ENCODE measurements around the gene KRT86.
"Not testable (repeated sequence)": the region's sequence is repeated elsewhere in the genome, so short reads cannot be mapped to it uniquely, and the experiment has no call there.

The KRT86 gene

DNA sequence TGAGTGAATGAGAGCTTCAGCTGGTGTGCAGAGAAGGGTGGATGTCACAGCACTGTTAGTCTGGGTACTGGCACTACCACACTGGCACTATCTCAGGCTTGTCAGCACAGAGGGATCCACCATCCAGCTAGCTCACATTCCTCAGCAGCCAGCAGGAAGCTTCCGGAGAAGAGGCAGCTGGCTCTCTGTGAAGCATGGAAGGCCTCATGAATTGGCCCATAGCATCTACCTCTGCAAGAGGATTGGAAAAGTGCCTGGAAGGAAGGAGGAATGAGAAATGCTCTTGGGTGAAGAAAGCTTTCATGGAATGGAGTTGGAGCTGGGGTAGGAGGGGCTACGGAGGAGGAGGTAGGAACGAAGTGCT is 36.8 kb downstream of the KRT86 start:
- no peak overlapping the region for H3K4me3 ChIP-seq (ENCODE audit: low read length)
- no peak for TF ChIP-seq ZNF274 (IDR thresholded peaks at IDR 0.05; ENCODE audit: low read depth, low read length)

DNA sequence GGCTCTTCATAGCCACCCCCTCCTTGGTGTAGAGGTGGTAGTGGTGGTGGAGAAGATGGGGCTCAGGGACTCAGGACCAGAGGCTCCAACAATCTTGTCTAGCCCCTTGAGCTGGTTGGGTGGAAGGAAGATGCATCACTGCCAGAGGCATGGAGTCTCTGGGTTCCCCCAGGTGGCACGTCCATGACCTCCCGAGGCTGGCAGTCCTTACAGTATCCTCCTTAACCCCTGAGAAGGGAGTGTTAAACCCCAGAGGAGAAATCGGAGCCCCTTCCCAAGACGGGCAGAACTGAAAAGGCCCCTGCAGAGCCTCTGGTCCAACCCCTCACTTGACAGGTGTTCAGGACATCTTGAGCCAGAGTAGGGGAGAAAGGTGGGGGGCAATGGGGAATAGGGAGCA is 37.6 kb downstream of the KRT86 start:
- H3K4me3 ChIP-seq (ENCODE audit: low read length) = no peak overlapping the region
- no peak for TF ChIP-seq ZNF274 (IDR thresholded peaks at IDR 0.05; ENCODE audit: low read depth, low read length)

DNA sequence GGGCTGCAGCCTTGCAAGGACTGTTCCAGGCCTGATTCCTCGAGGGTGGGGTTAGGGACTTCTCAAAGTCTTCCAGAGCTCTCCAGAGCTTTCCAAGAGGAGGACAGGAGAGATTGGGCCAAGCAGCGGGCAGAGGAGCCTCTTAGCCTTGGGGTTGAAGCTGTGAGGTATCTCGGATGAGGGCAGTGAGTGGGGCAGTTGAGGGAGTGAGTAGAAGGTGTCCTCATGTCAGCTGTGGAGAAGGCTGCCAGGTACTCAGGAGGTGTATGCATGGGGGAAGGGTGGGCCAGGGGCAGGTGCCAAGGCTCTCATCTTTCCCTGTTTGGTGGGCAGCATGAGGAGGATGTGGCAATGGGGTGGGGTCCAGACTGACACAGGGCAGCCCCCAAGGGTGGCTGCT is 39.0 kb downstream of the KRT86 start:
- no peak for TF ChIP-seq ZNF274 (IDR thresholded peaks at IDR 0.05; ENCODE audit: low read depth, low read length)
- H3K4me3 ChIP-seq (ENCODE audit: low read length) = no peak overlapping the region

DNA sequence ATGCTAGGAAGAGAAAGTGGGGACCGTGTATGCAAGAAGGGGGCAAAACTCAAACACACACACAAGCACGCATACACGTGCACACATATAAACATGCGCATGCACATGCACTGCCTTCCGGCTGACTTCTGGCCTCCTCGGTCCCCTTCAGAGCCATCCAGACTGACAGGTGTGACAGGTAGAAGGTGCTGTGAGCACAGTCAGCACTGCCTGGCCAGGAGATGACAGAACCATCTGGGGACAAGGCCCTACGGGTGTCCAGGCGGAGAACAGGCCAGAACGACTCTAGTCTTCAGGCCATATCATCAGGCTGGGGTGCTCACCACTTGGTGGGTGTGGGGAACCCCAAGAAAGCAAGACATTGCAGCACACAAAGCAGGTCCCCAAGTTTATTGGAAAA is 39.5 kb downstream of the KRT86 start:
- no peak overlapping the region for H3K4me3 ChIP-seq (ENCODE audit: low read length)
- TF ChIP-seq ZNF274 (IDR thresholded peaks at IDR 0.05; ENCODE audit: low read depth, low read length) = no peak

DNA sequence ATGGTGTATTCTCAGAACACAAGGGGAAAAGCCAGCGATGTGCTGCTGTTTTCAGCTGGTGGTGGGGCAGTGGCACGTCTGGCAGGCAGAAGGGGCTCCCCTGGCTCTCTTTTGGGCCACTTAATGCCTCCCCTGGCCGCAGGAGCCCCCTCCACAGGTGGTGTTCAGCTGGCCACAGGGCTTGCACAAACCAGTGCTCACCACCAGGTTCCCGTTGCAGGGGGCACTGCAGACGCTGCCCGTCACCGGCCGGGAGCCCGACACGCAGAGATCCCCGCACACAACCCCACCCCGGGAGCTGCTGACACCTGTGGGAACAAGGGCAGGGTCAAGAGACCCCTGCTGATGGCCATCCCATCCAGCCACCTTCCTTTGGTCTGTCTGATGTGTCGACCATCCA is 40.1 kb downstream of the KRT86 start:
- TF ChIP-seq ZNF274 (IDR thresholded peaks at IDR 0.05; ENCODE audit: low read depth, low read length) = no peak
- H3K4me3 ChIP-seq (ENCODE audit: low read length) = no peak overlapping the region

DNA sequence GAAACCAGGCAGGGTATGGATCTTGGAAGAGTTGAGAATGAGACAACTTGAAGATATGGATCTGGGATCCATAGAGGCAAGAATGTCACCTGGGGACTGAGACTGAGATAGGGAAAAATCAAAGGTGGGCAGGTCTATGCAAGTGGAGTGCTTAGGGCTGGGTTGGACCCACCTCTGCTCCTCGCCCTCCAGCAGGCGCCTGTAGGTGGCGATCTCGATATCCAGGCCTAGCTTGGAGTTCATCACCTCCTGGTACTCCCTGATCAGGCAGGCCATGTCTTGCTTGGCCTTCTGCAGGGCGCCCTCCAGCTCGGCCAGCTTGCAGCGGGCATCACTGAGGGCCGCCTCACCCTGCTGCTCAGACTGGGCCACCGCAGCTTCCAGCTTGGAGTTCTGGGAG is 41.3 kb downstream of the KRT86 start:
- H3K4me3 ChIP-seq (ENCODE audit: low read length) = not testable (repeated sequence)

DNA sequence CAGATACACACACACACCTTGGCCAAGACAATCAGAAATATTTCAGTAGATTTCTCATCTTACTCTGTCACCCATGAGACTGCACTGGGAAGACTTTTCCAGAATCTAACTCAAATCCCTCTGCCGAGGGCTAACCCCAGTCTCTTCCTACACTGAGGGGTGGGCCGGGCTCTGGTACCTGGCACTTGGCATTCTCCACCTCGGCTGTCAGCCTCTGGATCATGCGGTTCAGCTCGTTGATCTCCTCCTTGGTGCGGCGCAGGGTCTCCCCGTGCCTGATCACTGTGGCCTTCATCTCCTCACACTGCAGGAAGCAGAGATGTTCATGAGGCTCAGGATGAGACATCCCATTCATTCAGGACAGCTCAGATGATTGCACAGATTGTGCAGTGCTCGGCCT is 41.8 kb downstream of the KRT86 start:
- TF ChIP-seq ZNF274 (IDR thresholded peaks at IDR 0.05; ENCODE audit: low read depth, low read length) = no peak
- no peak overlapping the region for H3K4me3 ChIP-seq (ENCODE audit: low read length)

DNA sequence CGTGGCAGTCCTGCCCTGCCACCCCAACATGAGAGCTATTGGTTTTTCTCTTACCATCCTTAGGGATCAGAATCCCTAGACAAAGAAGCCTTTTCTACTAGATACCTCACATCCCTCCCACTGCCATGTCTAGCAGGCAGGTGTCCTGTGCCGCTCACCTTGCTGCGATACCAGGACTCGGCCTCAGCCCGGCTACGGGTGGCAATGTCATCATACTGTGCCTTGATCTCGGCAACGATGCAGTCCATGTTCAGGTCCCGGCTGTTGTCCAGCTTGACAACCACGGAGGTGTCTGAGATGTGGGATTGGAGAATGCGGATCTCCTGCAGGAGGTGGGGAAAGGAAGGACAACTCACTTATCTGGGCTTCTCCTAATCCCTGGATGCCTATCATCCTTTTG is 42.3 kb downstream of the KRT86 start:
- no peak for TF ChIP-seq ZNF274 (IDR thresholded peaks at IDR 0.05; ENCODE audit: low read depth, low read length)
- no peak overlapping the region for H3K4me3 ChIP-seq (ENCODE audit: low read length)

DNA sequence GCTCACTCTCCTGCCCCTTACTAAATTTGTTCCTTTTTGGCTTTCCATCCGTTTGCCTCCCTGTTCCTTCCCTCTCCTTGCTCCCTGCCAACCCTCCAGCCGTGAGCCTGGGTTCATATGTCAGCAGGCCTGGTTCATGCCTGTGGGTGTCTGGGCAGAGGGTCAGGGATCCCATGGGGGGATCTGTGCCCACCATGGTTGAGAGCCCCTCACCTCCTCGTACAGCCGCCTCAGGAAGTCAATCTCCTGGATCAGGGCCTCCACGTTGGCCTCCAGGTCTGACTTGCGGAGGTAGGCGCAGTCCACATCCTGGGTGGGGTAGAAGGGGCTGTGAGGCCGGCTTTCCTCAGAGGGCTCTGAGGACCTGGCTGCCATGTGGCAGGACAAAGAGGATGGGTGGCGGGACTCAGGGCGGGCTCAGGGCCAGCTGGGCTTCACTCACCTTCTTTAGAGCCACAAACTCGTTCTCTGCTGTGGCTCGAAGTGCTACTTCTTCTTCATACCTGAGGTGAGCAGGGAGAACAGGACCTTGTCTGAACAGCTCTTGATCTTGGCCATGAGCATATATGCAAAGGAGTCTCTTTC is 43.1 kb downstream of the KRT86 start:
- no peak overlapping the region for H3K4me3 ChIP-seq (ENCODE audit: low read length)
- no peak for TF ChIP-seq ZNF274 (IDR thresholded peaks at IDR 0.05; ENCODE audit: low read depth, low read length)

DNA sequence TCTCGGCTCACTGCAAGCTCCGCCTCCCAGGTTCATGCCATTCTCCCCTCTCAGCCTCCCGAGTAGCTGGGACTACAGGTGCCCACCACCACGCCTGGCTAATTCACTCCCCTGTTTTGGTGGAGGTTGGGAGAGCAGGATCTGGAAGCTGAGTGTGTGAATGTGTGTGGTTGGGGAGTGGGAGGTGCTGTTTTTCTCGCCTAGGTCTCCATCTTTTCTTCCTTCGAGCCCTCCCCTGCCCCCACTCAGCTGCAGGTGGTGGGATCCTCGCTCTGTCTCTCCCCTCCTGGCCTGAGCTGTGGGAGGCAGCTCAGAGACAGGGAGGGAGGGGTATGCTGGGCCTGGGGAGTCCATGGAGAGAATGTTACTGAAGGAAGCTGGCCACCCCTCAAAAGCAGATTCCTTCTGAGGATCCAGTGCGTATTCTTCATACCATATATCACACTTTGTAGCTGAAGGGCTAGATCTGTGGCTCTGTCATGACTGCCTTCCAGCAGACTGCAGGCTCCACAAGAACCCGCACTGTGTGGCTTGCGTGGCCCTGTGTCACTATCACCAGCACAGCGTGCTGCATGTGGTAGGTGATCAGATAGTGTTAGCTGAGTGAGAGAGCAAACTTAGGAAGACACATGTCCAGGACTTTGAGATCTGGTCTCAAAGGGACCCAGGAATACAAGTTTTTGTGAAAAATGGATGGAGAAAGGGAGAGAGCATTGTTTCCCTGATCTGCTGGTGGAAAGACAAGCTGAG is 44.0 kb downstream of the KRT86 start:
- no peak for TF ChIP-seq ZNF274 (IDR thresholded peaks at IDR 0.05; ENCODE audit: low read depth, low read length)

DNA sequence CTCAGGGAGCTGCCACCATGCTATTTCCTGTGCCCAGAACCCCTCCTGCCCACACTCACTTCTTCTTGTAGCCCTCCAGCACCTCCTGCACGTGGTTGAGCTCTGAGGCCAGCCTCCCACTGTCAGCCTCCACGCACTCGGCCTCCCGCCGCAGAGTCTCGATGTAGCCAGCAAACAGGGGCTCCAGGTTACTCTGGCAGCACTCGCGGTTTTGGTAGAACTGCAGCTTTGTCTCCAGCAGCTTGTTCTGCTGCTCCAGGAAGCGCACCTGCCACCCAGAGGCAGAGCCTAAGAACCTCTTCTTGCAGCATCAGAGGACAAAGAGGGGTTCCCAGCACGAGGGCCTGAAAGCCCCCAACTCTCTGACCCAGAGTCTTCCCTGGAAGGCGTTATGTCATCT is 44.7 kb downstream of the KRT86 start:
- H3K4me3 ChIP-seq (ENCODE audit: low read length) = no peak overlapping the region
- no peak for TF ChIP-seq ZNF274 (IDR thresholded peaks at IDR 0.05; ENCODE audit: low read depth, low read length)

More for the DNA sequence above, 44.0 kb downstream of the KRT86 start:
- no peak overlapping the region for H3K4me3 ChIP-seq (ENCODE audit: low read length)

DNA sequence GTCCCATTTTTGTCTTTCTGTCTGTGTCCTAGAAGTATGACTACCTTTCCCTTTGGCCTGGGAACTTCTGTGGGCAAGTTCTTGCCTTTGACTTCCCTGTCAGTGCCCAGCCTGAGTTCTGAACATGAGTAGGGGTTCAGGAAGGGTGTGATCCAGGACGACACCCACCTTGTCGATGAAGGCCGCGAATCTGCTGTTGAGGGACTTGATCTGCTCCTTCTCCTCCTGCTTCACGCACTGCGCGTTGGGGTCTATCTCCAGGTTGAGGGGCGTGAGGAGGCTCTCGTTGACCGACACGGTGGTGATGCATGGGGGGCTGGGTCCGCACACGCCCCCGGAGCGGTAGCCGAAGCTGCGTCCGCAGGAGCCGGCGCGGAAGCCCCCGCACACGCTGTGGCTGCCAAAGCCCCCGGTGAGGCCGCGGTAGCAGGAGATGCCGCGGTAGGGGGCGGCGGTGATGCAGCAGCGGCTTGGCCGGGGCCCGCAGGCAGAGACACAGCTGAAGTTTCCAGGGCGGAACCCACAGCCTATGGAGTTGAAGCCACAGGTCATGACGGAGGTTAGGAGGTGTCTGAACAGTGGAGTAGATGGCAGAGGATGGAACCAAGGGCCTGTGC is 46.4 kb downstream of the KRT86 start, which contains the start of gene KRT83:
KRT83 (minus strand) TSS at position 615 of the 617 bp plus-strand sequence; CDS start at position 552, 63 bp downstream.
- no peak for TF ChIP-seq ZNF274 (IDR thresholded peaks at IDR 0.05; ENCODE audit: low read depth, low read length)

DNA sequence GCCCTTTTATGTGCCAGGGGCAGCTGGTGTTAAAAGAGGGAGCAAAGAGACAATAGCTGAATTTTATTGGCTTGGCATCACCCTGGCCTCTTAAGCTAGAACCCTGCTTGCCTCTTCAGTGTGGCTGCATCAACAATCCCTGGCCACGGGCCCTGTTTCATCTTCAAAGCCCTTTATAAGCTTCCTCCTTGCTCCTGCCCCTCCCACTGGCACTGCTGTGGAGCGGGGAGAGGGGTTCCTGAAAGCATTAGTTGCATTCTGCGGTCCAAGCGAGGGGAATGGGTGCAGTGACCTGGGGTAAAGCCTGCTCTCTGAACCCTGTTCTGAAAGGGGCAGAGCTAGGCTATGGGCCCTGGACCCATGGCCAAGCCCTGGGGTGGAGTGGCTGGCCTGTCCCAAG is 47.0 kb downstream of the KRT86 start:
- no peak for TF ChIP-seq ZNF274 (IDR thresholded peaks at IDR 0.05; ENCODE audit: low read depth, low read length)
- H3K4me3 ChIP-seq (ENCODE audit: low read length) = no peak overlapping the region

More for the DNA sequence above, 46.4 kb downstream of the KRT86 start, which contains the start of gene KRT83:
- no peak within 1 kb of the TSS for H3K4me3 ChIP-seq (ENCODE audit: low read length)

DNA sequence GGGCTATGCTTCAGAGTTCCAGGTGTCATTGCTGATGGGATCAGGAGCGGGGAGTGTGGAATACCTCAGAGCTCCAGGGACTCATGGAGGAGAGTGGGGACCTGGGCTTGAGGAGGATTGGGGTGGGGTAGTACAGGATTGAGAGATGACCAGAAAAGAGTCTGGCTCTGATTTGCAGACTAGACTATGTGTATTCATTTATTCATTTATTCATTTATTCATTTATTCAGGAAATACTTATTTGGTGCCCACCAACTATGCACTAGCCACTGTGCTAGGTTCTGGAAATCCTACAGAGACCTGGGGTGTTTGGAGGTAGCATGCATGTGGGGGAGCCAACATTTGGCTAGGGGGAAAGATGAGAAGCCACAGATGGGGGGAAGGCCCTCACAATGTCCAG is 47.6 kb downstream of the KRT86 start:
- TF ChIP-seq ZNF274 (IDR thresholded peaks at IDR 0.05; ENCODE audit: low read depth, low read length) = no peak
- H3K4me3 ChIP-seq (ENCODE audit: low read length) = no peak overlapping the region

DNA sequence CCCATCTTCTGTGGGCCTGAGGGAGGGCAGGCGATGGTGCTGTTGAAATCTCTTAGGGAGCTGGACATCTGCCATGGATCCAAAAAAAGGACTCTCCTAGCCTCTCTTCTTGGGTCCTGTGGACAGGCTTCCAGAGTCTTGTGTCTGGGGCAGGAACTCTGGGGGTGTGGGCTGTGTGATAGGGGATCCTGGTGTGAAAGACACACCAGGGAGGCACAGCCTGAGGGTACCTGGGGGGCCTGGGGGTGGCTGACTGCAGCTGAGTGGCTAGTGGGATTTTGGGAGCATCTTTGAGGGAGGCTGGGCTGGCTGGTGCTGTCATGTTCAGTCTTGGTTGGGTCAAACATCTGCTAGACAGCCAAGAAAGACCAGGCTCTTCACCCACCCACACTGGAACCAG is 48.6 kb downstream of the KRT86 start:
- no peak for TF ChIP-seq ZNF274 (IDR thresholded peaks at IDR 0.05; ENCODE audit: low read depth, low read length)

More for the DNA sequence above, 48.6 kb downstream of the KRT86 start:
- no peak overlapping the region for H3K4me3 ChIP-seq (ENCODE audit: low read length)

Data from GM08714 (cell line).